Activated CD4-positive, alpha-beta T cell treated with anti-CD3 and anti-CD28 coated beads, Interleukin-2, amount 50 U/mL, for 1 hour (primary cell): ENCODE results near the gene SCN1A.

ENCODE experiments used
- DNase-seq: peaks from one replicate; pipeline ENCODE4 v3.0.0-alpha.2; 2020

Gene SCN1A

GRCh38 chr2:165969227-165969626, 158.6 kb downstream of the SCN1A start:
- no peak for DNase-seq

- DNase-seq = no peak
These were observed 160.1 kb downstream of the SCN1A start for GRCh38 chr2:165967746-165968145.

- DNase-seq = no peak
These were observed 166.0 kb downstream of the SCN1A start for GRCh38 chr2:165961818-165962217.

GRCh38 chr2:165959371-165959770, 168.4 kb downstream of the SCN1A start:
- no peak for DNase-seq

- no peak for DNase-seq
These were observed 169.4 kb downstream of the SCN1A start for GRCh38 chr2:165958313-165958960.

GRCh38 chr2:165957030-165957675, 170.7 kb downstream of the SCN1A start:
- no peak for DNase-seq

GRCh38 chr2:165953655-165954606, 173.9 kb downstream of the SCN1A start, which contains the start of gene TTC21B:
TTC21B (minus strand) TSS chr2:165953776; CDS start chr2:165953705, 71 bp downstream.
- peak; percentile 94 for DNase-seq

GRCh38 chr2:165953306-165953654, 174.5 kb downstream of the SCN1A start:
- no peak for DNase-seq

GRCh38 chr2:165952741-165953211, 175.0 kb downstream of the SCN1A start:
- DNase-seq = no peak

GRCh38 chr2:165952085-165952484, 175.7 kb downstream of the SCN1A start:
- no peak for DNase-seq

- DNase-seq = no peak
These were observed 177.4 kb downstream of the SCN1A start for GRCh38 chr2:165950438-165950837.

- DNase-seq = no peak
These were observed 186.0 kb downstream of the SCN1A start for GRCh38 chr2:165941827-165942226.

- DNase-seq = no peak
These were observed 189.6 kb downstream of the SCN1A start for GRCh38 chr2:165938237-165938636.
